ENCODE measurements around the gene CCT3.

DNA sequence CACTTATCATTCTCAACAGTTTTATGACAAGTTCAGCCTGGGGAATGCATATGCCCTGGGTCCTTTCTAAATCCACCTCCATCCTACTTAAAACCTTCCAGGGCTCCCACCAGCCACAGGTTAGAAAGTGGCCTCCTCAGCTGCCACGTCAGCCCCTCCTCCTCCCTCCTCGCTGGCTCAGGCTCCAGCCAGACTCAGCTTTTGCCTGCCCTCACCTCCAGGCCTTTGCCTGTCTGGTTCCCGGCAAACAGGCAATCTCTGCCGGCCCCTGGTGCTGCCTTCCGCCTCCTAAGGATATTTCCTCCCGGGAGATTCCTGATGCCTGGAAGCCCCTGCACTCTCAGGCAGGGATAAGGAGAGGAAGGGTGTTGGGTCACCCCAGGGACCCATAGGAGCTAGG, 40.5 kb upstream of the CCT3 start:
- TF ChIP-seq, protein P1, sequence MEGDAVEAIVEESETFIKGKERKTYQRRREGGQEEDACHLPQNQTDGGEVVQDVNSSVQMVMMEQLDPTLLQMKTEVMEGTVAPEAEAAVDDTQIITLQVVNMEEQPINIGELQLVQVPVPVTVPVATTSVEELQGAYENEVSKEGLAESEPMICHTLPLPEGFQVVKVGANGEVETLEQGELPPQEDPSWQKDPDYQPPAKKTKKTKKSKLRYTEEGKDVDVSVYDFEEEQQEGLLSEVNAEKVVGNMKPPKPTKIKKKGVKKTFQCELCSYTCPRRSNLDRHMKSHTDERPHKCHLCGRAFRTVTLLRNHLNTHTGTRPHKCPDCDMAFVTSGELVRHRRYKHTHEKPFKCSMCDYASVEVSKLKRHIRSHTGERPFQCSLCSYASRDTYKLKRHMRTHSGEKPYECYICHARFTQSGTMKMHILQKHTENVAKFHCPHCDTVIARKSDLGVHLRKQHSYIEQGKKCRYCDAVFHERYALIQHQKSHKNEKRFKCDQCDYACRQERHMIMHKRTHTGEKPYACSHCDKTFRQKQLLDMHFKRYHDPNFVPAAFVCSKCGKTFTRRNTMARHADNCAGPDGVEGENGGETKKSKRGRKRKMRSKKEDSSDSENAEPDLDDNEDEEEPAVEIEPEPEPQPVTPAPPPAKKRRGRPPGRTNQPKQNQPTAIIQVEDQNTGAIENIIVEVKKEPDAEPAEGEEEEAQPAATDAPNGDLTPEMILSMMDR (IDR thresholded peaks at IDR 0.05): no peak
- no peak for TF ChIP-seq EP300 (IDR thresholded peaks at IDR 0.05)
- TF ChIP-seq POLR2A (IDR thresholded peaks at IDR 0.05): no peak
